SK-N-SH (cell line): ENCODE data around the gene UBE2N. TPM values are rescaled to one million over a fixed set of nuclear protein-coding genes. Genes with fewer than 3 reads are reported as not detected.
A peak's percentile ranks its signal among the peaks of the same experiment; 100 is the strongest.

ENCODE experiments used
- CTCF ChIA-PET: fragments of 300-600, 350-600 bp; formaldehyde crosslinking; extraction: SDS; loops from one replicate; lab custom pipeline; 2021; lab: Yijun Ruan, JAX
- POLR2A ChIA-PET: fragments of 350-600 bp; sonication (Branson Sonifier 250); formaldehyde crosslinking; extraction: SDS; loops from one replicate; lab custom pipeline; 2020; ENCODE audit warnings: antibody characterized with exemption, inconsistent platforms; lab: Yijun Ruan, JAX
- DNase-seq: peaks from one replicate; pipeline ENCODE4 v3.0.0; 2012
- H2AFZ ChIP-seq: fragments of 200-600 bp; sonication (generic); 2 replicates; pipeline ENCODE4 v1.8.1; 2016; ENCODE audit warnings: antibody characterized with exemption, mild to moderate bottlenecking, low read depth
- H3F3A ChIP-seq: fragments of 200-600 bp; sonication (generic); replicated peaks from 2 replicates; pipeline ENCODE3; 2016; ENCODE audit warnings: antibody characterized with exemption, mild to moderate bottlenecking; ENCODE audit not compliant: insufficient read depth
- H3K27ac ChIP-seq, 2 experiments: fragments of 200-500 bp in 1 of 2; fragments of 200-600 bp in 1 of 2; sonication (Bioruptor generic) in 1 of 2; sonication (generic), shearing (Covaris generic) in 1 of 2; 2 replicates each; pipeline versions ENCODE4 v1.5.1 to v1.6.1; 2014 to 2016; ENCODE audit warnings: low read depth in 2 of 2, inconsistent platforms in 1 of 2, low read length in 1 of 2, mild to moderate bottlenecking in 1 of 2, mixed read lengths in 1 of 2
- H3K27me3 ChIP-seq: fragments of 200-600 bp; sonication (generic), shearing (Covaris generic); 2 replicates; pipeline ENCODE4 v1.6.1; 2016; ENCODE audit warnings: mixed run types; ENCODE audit not compliant: insufficient read depth
- H3K36me3 ChIP-seq, 2 experiments: fragments of 200-500 bp in 1 of 2; fragments of 200-600 bp in 1 of 2; sonication (Bioruptor generic) in 1 of 2; sonication (generic) in 1 of 2; replicated peaks in 1 of 2; 2 replicates each; pipeline versions ENCODE3 to v1.5.1; 2014 to 2016; ENCODE audit warnings: low read length in 1 of 2, mild to moderate bottlenecking in 1 of 2; ENCODE audit not compliant: insufficient read depth in 2 of 2, control insufficient read depth in 1 of 2
- H3K4me1 ChIP-seq, 2 experiments: fragments of 200-500 bp in 1 of 2; fragments of 200-600 bp in 1 of 2; sonication (Bioruptor generic) in 1 of 2; sonication (generic), shearing (Covaris generic) in 1 of 2; 2 replicates each; pipeline versions ENCODE4 v1.5.1 to v1.6.1; 2014 to 2016; ENCODE audit warnings: low read depth in 1 of 2, low read length in 1 of 2, mixed run types in 1 of 2; ENCODE audit not compliant: insufficient read depth in 2 of 2, control insufficient read depth in 1 of 2
- H3K4me2 ChIP-seq: fragments of 200-600 bp; sonication (generic), shearing (Covaris generic); 2 replicates; pipeline ENCODE4 v1.6.1; 2017; ENCODE audit warnings: mixed run types
- H3K4me3 ChIP-seq, 2 experiments: fragments of 200-500 bp in 1 of 2; fragments of 200-600 bp in 1 of 2; sonication (Bioruptor generic) in 1 of 2; sonication (generic), shearing (Covaris generic) in 1 of 2; 2 replicates each; pipeline versions ENCODE4 v1.5.1 to v1.8.1; 2014 to 2016; ENCODE audit warnings: low read depth in 2 of 2, inconsistent platforms in 1 of 2, low read length in 1 of 2, mild to moderate bottlenecking in 1 of 2, mixed read lengths in 1 of 2, moderate library complexity in 1 of 2
- H3K79me2 ChIP-seq: fragments of 200-600 bp; sonication (generic); 2 replicates; pipeline ENCODE4 v1.8.1; 2017; ENCODE audit warnings: mild to moderate bottlenecking; ENCODE audit not compliant: insufficient read depth
- H3K9ac ChIP-seq: fragments of 200-600 bp; sonication (generic); 2 replicates; pipeline ENCODE4 v1.6.1; 2017; ENCODE audit warnings: mixed run types
- H3K9me2 ChIP-seq: fragments of 200-600 bp; sonication (generic); 2 replicates; pipeline ENCODE4 v1.6.1; 2017; ENCODE audit warnings: mixed run types
- H3K9me3 ChIP-seq: fragments of 200-600 bp; sonication (generic); 2 replicates; pipeline ENCODE4 v1.6.1; 2017; ENCODE audit warnings: mixed run types, mild to moderate bottlenecking, moderate library complexity
- H4K20me1 ChIP-seq: fragments of 200-600 bp; sonication (generic); 2 replicates; pipeline ENCODE4 v1.6.1; 2017; ENCODE audit warnings: mild to moderate bottlenecking, mixed run types; ENCODE audit not compliant: insufficient read depth
- CHD2 ChIP-seq: fragments of 150-350 bp; IDR thresholded peaks from 2 replicates; pipeline ENCODE4 v1.6.1; 2018; ENCODE audit warnings: low read length; ENCODE audit not compliant: partially characterized antibody
- EP300 ChIP-seq, 2 experiments: IDR thresholded peaks; 2 replicates each; pipeline versions ENCODE4 v1.4.0 to v1.6.1; 2012; ENCODE audit warnings: borderline replicate concordance in 1 of 2, low read depth in 1 of 2, low read length in 1 of 2
- FOXJ3 ChIP-seq: sonication (generic); formaldehyde crosslinking; IDR thresholded peaks from 2 replicates; pipeline ENCODE4 v1.5.1; 2020; ENCODE audit warnings: mild to moderate bottlenecking, missing genetic modification reagents
- FOXM1 ChIP-seq: IDR thresholded peaks from 2 replicates; pipeline ENCODE4 v1.4.0; 2012; ENCODE audit warnings: low read depth, mild to moderate bottlenecking
- JUND ChIP-seq: IDR thresholded peaks from 2 replicates; pipeline ENCODE4 v1.4.0; 2012
- MXI1 ChIP-seq: IDR thresholded peaks from 2 replicates; pipeline ENCODE4 v1.6.1; 2012; ENCODE audit warnings: mild to moderate bottlenecking, low read depth, low read length, improper control_type of control experiment
- RCOR1 ChIP-seq: fragments of 150-350 bp; IDR thresholded peaks from 2 replicates; pipeline ENCODE4 v1.6.1; 2017; ENCODE audit warnings: antibody characterized with exemption, low read length
- RFX5 ChIP-seq: IDR thresholded peaks from 2 replicates; pipeline ENCODE4 v1.6.1; 2012; ENCODE audit warnings: mild to moderate bottlenecking, improper control_type of control experiment, low read length
- RXRA ChIP-seq: IDR thresholded peaks from 2 replicates; pipeline ENCODE4 v1.4.0; 2012; ENCODE audit warnings: low read depth, mild to moderate bottlenecking, borderline replicate concordance
- SIN3A ChIP-seq: IDR thresholded peaks from 2 replicates; pipeline ENCODE4 v1.6.1; 2012; ENCODE audit warnings: low read depth, mild to moderate bottlenecking, low read length, moderate library complexity, borderline replicate concordance
- TAF1 ChIP-seq: IDR thresholded peaks from 2 replicates; pipeline ENCODE4 v1.6.1; 2012; ENCODE audit warnings: low read depth, mild to moderate bottlenecking, low read length, moderate library complexity, borderline replicate concordance
- TEAD4 ChIP-seq: IDR thresholded peaks from 2 replicates; pipeline ENCODE4 v1.4.0; 2012; ENCODE audit warnings: mild to moderate bottlenecking, borderline replicate concordance; ENCODE audit not compliant: insufficient read depth
- WGBS: methylation state at CpG from one replicate; pipeline ENCODE4 v1.1.6; 2017; ENCODE audit warnings: low lambda C conversion rate; 5-methylcytosine and 5-hydroxymethylcytosine counted together
- polyA plus RNA-seq, 3 experiments: library from polyadenylated mRNA; depleted of rRNA; stranded (reverse); fragments of >200 nt; gene quantifications; 2 replicates each; pipeline ENCODE4 v1.2.3, GENCODE V29; 2012
- TF ChIP-seq, protein P1 (sequence below): IDR thresholded peaks from 2 replicates; pipeline ENCODE4 v1.4.0; 2012; ENCODE audit warnings: low read depth, borderline replicate concordance
- TF ChIP-seq, protein P2 (sequence below): IDR thresholded peaks from 2 replicates; pipeline ENCODE4 v1.4.0; 2012; ENCODE audit warnings: low read depth, borderline replicate concordance
- TF ChIP-seq, protein P3 (sequence below): fragments of 150-350 bp; IDR thresholded peaks from 2 replicates; pipeline ENCODE4 v1.6.1; 2017; ENCODE audit warnings: antibody characterized with exemption, low read length, low read depth, borderline replicate concordance

Gene UBE2N
- polyA plus RNA-seq, 1 of the 3 experiments (the other 2 are of a cell fraction): 102 TPM

DNA sequence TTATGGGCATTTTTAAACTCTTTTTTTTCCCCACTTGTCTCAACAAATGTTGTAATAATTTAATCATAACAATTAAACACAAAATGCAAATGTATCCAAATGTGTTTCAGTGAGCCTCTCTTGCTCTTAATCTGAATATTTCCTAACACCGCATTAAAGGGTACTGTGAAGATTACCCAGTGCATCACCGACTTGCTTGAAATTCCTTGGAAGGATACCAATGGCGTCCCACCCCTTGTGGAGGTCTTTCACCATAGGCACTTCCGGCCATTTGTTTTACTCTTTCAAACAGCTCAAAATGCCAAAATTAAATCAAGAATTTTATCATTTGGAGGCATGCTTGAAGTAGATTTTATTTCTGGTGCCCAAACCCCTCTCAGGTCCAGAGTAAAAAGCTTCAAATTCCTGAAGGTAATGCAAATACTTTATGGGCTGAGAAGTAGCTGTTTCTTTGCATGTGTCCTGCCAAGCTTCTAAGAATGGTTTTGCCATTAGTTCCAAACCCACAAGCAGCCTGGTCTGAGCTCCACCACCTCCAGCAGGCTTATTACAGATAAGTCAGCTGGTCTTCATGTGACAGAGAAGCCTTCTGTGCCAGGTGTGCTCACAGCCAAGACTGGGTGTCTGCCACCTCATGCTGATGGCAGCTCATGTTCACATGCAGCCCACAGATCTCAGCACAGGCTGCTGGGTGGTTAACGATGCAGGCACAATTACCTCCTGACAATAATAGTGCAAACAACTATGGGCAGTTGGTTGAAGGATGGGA, 80.4 kb downstream of the UBE2N start:
- TF ChIP-seq RFX5: no peak
- no peak overlapping the region for H3K9ac ChIP-seq
- no peaks in the 10 kb centered on the region for H3F3A ChIP-seq
- no peaks in the 10 kb centered on the region for H3K27me3 ChIP-seq
- no peak for DNase-seq
- ChIA-PET CTCF (interaction anchor here (0.9 kb wide), 1 partner anchor 374 kb away, joined by 3 read pairs; no protein-coding TSS in a partner anchor), POLR2A (no interaction called here)
- no peak overlapping the region for H3K4me2 ChIP-seq
- H3K27ac ChIP-seq: no peak overlapping the region
- no peaks in the 10 kb centered on the region for H3K36me3 ChIP-seq
- H3K79me2 ChIP-seq: no peaks in the 10 kb centered on the region
- H2AFZ ChIP-seq: no peak overlapping the region
- no peak overlapping the region for H3K4me3 ChIP-seq
- no peaks in the 10 kb centered on the region for H3K9me3 ChIP-seq
- H4K20me1 ChIP-seq: no peaks in the 10 kb centered on the region
- peaks cover 0 to 5% of the 10 kb centered on the region in 2 experiments; a peak in 1 of 4 replicates for H3K4me1 ChIP-seq
- 94% methylated on average over 5 of the region's 5 CpGs for WGBS
- no peaks in the 10 kb centered on the region for H3K9me2 ChIP-seq

DNA sequence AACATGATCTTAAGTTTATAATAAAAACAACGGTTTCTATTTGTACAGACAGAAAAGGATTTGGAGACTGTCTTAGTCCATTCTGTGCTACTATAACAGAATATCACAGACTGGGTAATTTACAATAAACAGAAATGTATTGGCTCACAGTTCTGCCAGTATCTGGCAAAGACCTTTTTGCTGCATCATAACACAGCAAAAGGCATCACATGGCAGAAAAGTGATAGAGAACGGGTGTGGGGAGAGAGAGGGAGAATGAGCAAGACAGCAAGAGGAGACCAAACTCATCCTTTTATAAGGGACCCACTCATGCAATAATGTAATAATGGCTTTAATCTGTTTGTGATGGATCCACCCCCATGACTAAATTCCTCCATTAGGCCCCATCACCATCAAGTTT, 81.1 kb downstream of the UBE2N start:
- no peak overlapping the region for H3K4me3 ChIP-seq
- TF ChIP-seq TAF1 (no peak), TEAD4 (no peak), EP300 (IDR thresholded peaks at IDR 0.05; ENCODE audit: borderline replicate concordance in 1 of 2, low read depth in 1 of 2, low read length in 1 of 2) (no peak), JUND (no peak)
- TF ChIP-seq, protein P1, sequence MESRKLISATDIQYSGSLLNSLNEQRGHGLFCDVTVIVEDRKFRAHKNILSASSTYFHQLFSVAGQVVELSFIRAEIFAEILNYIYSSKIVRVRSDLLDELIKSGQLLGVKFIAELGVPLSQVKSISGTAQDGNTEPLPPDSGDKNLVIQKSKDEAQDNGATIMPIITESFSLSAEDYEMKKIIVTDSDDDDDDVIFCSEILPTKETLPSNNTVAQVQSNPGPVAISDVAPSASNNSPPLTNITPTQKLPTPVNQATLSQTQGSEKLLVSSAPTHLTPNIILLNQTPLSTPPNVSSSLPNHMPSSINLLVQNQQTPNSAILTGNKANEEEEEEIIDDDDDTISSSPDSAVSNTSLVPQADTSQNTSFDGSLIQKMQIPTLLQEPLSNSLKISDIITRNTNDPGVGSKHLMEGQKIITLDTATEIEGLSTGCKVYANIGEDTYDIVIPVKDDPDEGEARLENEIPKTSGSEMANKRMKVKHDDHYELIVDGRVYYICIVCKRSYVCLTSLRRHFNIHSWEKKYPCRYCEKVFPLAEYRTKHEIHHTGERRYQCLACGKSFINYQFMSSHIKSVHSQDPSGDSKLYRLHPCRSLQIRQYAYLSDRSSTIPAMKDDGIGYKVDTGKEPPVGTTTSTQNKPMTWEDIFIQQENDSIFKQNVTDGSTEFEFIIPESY: no peak
- WGBS: 98% methylated on average over 2 of the region's 2 CpGs
- no peak overlapping the region for H2AFZ ChIP-seq
- H3K36me3 ChIP-seq: no peaks in the 10 kb centered on the region
- H3K9me2 ChIP-seq: no peaks in the 10 kb centered on the region
- no peak overlapping the region for H3K27ac ChIP-seq
- POLR2A ChIA-PET: no interaction called here
- H3K9ac ChIP-seq: no peak overlapping the region
- no peaks in the 10 kb centered on the region for H3K79me2 ChIP-seq
- CTCF ChIA-PET: no interaction called here
- H3K9me3 ChIP-seq: no peaks in the 10 kb centered on the region
- DNase-seq: no peak
- H4K20me1 ChIP-seq: no peaks in the 10 kb centered on the region
- H3K4me2 ChIP-seq: no peak overlapping the region
- H3K4me1 ChIP-seq: peaks cover 0 to 5% of the 10 kb centered on the region in 2 experiments; a peak in 1 of 4 replicates
- no peaks in the 10 kb centered on the region for H3K27me3 ChIP-seq
- H3F3A ChIP-seq: no peaks in the 10 kb centered on the region

DNA sequence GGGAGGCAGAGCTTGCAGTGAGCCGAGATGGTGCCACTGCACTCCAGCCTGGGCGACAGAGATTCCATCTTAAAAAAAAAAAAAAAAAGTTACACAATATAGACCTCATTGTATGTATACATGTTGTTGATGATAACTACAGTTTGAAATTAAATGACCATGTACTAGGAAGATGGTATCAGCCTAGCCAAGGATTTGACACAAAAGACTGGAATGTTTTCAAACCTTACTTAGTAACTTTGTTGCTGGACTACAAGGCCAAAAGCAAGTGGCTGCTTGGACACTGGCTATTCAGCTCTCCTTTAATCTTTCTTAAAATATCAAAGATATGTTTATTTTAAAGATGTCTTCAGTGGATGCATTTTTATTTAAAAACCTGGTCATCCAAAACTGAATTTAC, 82.9 kb downstream of the UBE2N start:
- no peaks in the 10 kb centered on the region for H3K36me3 ChIP-seq
- H2AFZ ChIP-seq: peak overlapping the region; percentile 47; the same call in 1 of the 2 replicates
- H3K27ac ChIP-seq: no peak overlapping the region
- no peak overlapping the region for H3K4me2 ChIP-seq
- H4K20me1 ChIP-seq: no peaks in the 10 kb centered on the region
- DNase-seq: no peak
- peaks cover 0 to 5% of the 10 kb centered on the region in 2 experiments; a peak in 1 of 4 replicates for H3K4me1 ChIP-seq
- no peak overlapping the region for H3K9ac ChIP-seq
- no peaks in the 10 kb centered on the region for H3K79me2 ChIP-seq
- H3K27me3 ChIP-seq: no peaks in the 10 kb centered on the region
- TF ChIP-seq SIN3A (no peak), MXI1 (no peak), RXRA (no peak), CHD2 (no peak), FOXJ3 (CRISPR knock-in tag) (no peak), FOXM1 (no peak), EP300 (IDR thresholded peaks at IDR 0.05; ENCODE audit: borderline replicate concordance in 1 of 2, low read depth in 1 of 2, low read length in 1 of 2) (no peak), RCOR1 (no peak)
- TF ChIP-seq, protein P2, sequence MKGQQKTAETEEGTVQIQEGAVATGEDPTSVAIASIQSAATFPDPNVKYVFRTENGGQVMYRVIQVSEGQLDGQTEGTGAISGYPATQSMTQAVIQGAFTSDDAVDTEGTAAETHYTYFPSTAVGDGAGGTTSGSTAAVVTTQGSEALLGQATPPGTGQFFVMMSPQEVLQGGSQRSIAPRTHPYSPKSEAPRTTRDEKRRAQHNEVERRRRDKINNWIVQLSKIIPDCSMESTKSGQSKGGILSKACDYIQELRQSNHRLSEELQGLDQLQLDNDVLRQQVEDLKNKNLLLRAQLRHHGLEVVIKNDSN: no peak
- TF ChIP-seq, protein P3, sequence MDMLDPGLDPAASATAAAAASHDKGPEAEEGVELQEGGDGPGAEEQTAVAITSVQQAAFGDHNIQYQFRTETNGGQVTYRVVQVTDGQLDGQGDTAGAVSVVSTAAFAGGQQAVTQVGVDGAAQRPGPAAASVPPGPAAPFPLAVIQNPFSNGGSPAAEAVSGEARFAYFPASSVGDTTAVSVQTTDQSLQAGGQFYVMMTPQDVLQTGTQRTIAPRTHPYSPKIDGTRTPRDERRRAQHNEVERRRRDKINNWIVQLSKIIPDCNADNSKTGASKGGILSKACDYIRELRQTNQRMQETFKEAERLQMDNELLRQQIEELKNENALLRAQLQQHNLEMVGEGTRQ: no peak
- TF ChIP-seq, protein P1: no peak
- H3F3A ChIP-seq: peaks cover 3% of the 10 kb centered on the region
- no peaks in the 10 kb centered on the region for H3K9me3 ChIP-seq
- no peaks in the 10 kb centered on the region for H3K9me2 ChIP-seq
- H3K4me3 ChIP-seq: no peak overlapping the region
- POLR2A ChIA-PET: no interaction called here
- WGBS: 94% methylated on average over 2 of the region's 2 CpGs
- CTCF ChIA-PET: no interaction called here
